HG02610 (cell line): ENCODE data around the gene NEUROD2.

ENCODE experiments used
- ATAC-seq: cut with Tn5 transposase; IDR thresholded peaks from one replicate; pipeline ENCODE4 v1.9.1; 2021; ENCODE audit warnings: mild to moderate bottlenecking, moderate library complexity; ENCODE audit not compliant: unreplicated experiment

Gene NEUROD2

GRCh38 chr17:39607851-39608130 is at the start of gene NEUROD2:
Gene NEUROD2, minus strand, starts transcription at chr17:39607920. Its CDS starts 1,321 bp downstream, at chr17:39606599.
- no peak for ATAC-seq

DNA sequence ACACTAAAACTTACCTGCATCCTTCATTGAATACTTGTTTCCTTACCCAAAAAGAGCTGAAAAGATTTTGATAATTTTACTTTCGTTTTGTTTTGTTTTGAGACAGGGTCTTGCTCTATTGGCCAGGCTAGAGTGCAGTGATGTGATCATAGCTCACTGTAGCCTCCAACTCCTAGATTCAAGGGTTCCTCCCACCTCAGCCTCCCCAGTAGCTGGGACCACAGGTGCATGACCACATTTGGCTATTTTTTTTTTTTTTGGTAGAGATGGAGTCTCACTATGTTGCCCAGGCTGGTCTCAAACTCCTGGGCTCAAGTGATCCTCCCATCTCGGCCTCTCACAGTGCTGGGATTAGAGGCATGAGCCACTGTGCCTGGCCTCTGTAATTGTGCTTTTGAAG is 47.4 kb upstream of the NEUROD2 start:
- no peak for ATAC-seq

- ATAC-seq, result no peak
These were observed 46.1 kb upstream of the NEUROD2 start for GRCh38 chr17:39653662-39654331.

- no peak for ATAC-seq
These were observed 45.6 kb upstream of the NEUROD2 start for GRCh38 chr17:39653316-39653661.

- ATAC-seq, result no peak
These were observed 45.0 kb upstream of the NEUROD2 start for GRCh38 chr17:39652587-39653315.

GRCh38 chr17:39651923-39652586 is 44.3 kb upstream of the NEUROD2 start:
- no peak for ATAC-seq

- no peak for ATAC-seq
These were observed 42.4 kb upstream of the NEUROD2 start for GRCh38 chr17:39650121-39650579.

DNA sequence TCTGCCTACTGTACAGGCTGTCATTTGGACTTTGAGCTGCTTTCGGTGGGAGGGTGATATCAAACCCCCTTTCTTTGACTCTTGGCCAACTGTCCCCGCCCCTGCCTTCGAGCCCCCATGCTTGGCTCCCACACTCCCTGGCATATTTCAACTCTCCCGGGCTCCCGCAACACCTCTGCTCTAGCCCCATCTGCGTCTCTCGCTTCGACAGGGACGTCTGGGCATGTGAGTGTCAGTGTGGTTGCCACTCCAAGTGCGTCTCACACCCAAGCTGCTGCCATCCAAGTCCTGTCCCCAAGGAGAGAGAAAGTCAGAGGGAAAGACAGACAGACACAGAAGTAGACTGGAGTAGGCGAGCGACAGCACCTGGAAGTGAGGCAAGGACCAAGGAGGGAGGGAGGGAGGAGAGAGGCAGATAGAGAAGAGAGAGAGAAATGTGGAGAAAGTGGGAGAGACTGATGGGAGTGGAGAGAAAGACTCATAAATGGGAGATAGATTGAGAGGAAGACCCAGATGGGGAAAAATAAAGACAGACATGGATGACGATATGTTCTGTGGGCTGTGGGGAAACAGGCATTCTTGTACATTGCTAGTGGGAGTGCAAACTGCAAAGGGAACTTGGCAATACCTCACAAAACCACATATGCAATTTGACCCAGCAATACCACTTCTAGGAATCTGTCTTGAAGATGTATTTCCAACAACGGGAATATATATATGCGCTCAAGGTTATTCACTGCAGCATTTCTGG is 41.1 kb upstream of the NEUROD2 start:
- no peak for ATAC-seq

- no peak for ATAC-seq
These were observed 39.5 kb upstream of the NEUROD2 start for GRCh38 chr17:39647256-39647655.

GRCh38 chr17:39643271-39643670 is 35.6 kb upstream of the NEUROD2 start:
- ATAC-seq, result no peak

DNA sequence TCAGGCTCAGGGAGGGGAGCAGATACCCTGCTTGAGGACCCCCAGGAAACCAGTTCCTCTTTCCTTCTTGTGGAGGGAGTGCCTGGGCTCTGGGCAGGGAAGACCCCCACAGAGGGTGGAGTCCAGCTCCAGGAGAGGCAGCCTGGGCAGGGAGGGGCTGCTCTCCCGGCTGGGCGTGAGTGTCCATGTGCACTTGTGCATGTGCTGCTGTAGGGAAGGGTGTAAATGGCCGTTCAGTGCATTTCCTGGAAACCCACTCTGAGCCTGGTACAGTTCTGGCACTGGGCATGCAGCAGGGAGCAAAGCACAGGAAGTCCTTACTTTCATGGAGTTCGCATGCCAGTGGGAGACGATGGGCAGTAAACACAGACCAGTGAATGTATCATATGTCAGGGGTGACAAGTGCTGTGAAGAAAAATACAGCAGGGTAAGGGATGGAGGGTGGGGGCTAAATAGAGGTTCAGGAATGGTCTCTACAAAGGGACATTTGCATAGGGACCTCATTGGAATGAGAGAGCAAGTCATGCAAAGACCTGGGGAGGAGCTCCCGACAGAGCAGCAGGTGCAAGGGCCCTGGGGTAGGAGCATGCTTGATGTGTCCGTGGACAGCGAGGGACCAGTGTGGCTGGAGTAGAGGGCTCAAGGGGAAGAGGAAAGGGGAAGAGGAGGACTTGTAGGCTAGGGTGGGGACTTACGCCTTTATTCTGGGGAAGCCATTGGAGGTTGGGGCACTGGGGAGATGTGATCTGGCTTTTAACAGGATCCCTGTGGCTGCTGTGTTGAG is 34.8 kb upstream of the NEUROD2 start:
- no peak for ATAC-seq

DNA sequence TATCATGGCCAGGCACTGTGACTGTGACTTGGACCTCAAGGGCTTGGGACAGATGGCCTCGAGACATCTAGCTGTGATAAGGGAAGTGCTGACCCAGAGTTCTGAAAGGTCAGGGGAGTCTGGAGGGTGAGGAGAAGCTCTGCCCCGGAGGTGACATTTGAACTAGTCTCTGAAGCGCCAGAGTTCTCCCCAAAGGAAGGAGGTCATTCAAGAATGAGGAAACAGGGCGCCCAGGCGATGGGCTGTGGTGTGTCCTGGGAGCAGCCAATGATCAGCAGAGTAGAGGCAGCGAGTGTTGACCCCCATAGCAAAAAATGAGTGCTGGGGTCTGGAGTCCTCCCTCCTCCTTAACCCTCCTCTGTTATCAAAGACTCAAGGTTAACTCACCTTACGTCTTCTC is 34.2 kb upstream of the NEUROD2 start:
- no peak for ATAC-seq

GRCh38 chr17:39641097-39641496 is 33.4 kb upstream of the NEUROD2 start:
- ATAC-seq, result no peak

DNA sequence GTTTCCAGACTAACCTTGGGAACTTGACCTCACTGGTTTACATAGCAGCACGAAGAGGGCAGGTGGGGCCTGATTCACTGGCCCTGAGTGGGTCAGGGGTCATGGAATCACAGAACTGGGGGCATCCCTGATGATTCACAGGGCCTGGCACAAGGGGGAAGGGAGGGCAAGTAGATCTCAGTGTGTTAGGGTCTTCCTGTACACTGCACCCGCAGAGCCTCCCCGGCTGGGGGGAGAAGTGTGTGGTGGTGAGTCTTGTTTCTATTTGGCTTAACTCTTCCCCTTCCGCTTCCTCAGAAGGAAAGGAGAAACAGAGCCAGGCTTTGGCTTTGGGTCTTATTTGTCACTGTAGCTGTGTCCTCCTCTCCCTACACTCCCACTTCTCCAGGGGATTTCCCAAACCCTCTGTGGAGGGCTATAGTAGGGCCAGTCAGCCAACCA is 32.9 kb upstream of the NEUROD2 start:
- no peak for ATAC-seq

GRCh38 chr17:39639566-39640458 is 32.1 kb upstream of the NEUROD2 start:
- no peak for ATAC-seq

- ATAC-seq, result no peak
These were observed 31.3 kb upstream of the NEUROD2 start for GRCh38 chr17:39639043-39639442.

DNA sequence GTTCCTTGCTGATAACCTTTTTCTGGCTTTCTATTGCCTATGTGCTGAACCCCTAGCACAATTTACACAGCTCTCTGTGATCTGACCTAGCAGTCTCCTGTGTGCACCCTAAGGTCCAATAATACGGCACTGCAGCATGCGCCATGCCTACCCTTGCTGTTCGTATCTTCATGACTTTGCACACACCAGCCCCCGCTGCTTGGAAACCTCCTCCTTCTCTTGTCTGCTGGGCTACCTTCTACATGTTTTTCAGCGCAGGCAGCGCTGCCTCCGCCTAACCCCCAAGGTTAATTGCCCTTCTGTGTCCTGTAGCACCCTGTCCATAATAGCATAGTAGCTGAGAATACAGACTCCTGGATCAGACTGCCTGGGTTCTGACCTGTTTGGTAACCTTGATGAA is 30.6 kb upstream of the NEUROD2 start:
- no peak for ATAC-seq

DNA sequence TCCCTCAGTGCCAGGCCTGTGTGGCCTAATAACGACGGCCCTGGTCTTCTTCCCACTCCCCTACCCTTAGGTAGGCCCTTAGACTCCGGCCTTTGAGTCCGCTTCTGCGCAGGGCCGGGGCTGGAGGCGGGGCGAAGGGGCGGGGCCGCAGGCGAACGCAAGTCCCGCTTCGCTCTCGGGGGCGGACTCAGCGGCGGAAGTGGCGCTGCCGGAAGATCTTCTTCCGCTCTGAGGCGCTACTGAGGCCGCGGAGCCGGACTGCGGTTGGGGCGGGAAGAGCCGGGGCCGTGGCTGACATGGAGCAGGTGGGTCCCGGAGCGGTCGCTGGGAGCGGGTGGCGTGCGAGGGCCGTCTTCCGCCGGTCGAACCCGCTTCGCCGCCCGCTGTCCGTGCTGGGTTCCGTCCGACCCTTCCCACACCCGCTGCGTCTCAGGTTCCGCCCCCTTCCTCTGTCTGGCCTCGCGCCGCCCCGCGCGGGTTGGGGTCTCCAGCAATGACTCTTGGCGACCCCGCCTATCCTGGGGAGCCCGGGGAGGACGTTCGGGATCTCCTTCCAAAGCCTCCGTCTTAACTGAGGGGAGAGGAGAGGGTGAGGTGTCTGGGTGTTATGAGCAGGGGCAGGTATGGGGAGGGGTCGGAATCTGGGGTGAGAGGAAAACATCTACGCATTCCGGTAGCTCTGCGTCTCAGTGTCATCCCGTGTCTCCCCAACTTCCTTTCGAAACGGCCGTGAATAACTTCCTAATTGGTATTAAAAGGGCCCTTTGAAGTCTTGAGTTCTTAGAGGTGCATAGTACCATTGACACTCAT is 29.4 kb upstream of the NEUROD2 start, which contains the start of gene STARD3:
Gene STARD3, plus strand, starts transcription at position 218 of the 810 bp plus-strand sequence. CDS start 16,388 bp downstream, outside the sequence.
- peak; percentile 76 for ATAC-seq

- ATAC-seq, result peak; percentile 16
These were observed 28.8 kb upstream of the NEUROD2 start for GRCh38 chr17:39636587-39636926.
